Fibroblast of villous mesenchyme (primary cell): ENCODE results near the gene S100B. TPM values are rescaled to one million over a fixed set of nuclear protein-coding genes. Genes with fewer than 3 reads are reported as not detected.

Experiments used
- DNase-seq: peaks from one replicate; pipeline ENCODE4 v3.0.0-alpha.2; 2010; ENCODE audit warnings: low read depth
- H3K4me3 ChIP-seq: 2 replicates; pipeline ENCODE4 v1.5.1; 2011; ENCODE audit warnings: low read depth, mild to moderate bottlenecking, low read length
- CTCF ChIP-seq: IDR thresholded peaks from 2 replicates; pipeline ENCODE4 v1.5.1; 2012; ENCODE audit warnings: low read depth, mild to moderate bottlenecking, low read length; ENCODE audit not compliant: insufficient read depth
- total RNA-seq: library from RNA; depleted of rRNA; stranded (reverse); fragments of >200 nt; gene quantifications from 2 replicates; pipeline ENCODE4 v1.2.3, GENCODE V29; 2012

Gene S100B
- total RNA-seq: not detected in 2 replicates

DNA sequence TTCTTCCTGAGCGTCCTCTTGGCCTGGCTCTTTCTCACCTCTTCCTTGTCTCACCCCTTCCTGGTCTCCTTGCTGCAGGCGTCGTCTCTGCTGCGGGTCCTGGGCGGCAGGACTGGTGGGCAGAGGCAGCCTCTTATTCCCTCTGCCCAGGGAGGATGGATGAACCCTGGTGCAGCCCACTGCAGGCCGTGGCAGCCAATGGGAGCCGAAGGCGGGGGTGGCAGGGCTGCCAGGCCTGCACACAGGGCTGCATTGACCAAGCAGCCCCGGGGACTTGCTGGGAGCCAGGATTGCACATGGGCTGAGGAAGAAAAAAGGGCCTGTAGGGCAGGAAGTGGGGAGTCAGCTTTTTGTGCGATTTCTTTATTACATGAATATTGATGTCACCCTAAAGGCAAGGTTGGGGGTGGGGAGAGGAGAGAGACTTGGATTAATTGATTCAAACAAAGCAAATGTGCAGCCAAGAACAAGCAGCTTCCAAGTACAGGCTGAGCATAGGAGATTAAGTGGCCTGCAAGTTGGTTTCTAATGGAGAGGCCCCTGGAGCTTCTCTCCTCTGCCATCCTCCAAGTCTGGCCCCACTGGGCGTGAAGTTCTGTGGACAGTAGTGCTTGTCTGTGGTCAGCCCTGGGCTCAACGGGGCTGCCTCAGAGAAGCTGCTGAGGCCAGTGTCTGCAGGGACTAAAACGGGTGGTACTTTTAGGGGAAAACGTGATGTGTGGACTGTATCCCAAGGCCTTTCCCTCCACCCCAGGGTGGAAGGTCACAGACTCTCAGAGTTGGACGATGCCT lies at the start of gene S100B:
Gene S100B (minus strand): TSS at position 108 of the 792 bp plus-strand sequence. CDS start 2,667 bp downstream, outside the sequence.
- TF ChIP-seq CTCF: no peak
- H3K4me3 ChIP-seq: no peak within 1 kb of the TSS
- DNase-seq: no peak

DNA sequence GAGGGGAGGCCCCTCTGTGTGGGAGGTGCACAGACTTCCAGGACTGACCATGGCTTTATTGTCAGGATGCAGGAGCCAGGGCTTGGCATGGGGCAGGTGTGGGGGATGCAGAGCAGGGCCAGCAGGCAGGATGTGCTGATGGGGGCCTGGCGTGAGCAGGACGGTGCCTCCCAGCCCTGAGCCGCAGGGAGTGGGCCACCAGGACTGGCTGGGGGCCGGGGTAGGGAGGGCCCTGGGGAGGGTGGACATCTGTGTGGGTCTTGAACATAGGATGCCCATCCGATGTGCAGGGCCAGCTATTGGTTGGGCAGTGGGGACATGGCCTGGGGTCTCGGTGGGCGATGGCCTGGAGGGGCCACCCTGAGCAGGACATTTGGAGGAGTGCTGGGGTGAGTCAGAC lies 46.2 kb upstream of the S100B start:
- DNase-seq: no peak
- no peak for TF ChIP-seq CTCF
- H3K4me3 ChIP-seq: no peak overlapping the region

DNA sequence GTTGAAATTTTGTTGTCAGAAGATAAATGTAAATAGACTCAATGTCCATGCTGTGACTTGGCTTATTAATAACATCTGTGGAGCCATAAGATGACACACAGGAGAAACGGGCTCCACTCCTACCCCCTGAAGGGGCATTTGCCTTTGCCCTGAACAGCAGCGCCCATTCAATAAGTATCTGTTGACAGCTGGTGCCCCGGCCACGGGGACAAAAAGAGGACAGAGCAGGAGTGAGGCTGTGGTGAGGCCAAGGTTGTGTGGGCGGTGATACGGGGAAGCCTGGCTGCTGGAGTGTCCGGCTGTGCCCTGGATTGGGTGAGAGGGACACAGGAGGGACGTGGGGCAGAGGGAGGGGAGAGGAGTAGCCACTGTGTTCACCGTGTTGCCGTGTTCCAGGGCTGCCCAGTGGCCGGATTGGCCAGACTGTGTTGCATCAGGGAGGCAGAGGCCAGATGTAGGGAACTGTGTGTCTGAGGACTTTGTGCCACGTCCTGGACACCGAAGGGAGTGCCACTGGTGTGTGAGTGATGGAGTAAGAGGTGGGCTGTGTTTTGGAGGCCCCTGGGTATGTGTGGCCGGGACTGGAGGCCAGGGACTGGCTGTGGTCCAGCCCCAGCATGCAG lies 45.7 kb upstream of the S100B start:
- no peak for DNase-seq
- no peak for TF ChIP-seq CTCF
- no peak overlapping the region for H3K4me3 ChIP-seq

DNA sequence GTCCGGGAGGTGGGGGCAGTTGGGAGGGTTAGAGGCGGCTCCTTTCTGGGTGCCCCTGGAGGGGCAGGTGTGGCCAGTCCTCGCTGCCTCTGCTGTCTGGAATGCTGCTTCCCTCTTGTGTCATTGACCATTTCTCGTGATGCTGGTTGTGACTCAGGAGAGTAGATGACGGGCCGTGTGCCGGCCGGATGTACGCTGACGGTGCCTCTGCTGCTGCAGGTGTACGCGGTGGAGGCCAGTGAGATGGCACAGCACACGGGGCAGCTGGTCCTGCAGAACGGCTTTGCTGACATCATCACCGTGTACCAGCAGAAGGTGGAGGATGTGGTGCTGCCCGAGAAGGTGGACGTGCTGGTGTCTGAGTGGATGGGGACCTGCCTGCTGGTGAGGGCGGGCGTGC lies 44.5 kb upstream of the S100B start:
- no peak for DNase-seq
- H3K4me3 ChIP-seq: no peak overlapping the region
- TF ChIP-seq CTCF: no peak

DNA sequence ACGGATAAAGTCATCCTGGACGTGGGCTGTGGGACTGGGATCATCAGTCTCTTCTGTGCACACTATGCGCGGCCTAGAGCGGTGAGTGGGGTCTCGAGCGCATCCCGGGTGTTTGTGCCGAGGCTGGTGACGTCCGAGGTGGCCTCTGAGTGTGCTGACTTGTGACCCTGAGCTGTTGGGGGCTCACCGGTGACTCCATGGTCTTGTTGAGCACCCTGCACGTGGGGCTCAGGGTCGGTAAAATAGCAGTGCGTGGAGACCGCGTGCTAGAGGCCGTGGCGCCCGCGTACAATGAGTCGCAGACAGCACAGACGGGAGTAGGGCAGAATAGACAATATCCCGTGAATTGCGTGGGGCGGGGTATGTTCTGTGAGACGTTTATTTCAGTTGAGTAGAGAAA lies 43.7 kb upstream of the S100B start:
- no peak for DNase-seq
- no peak for TF ChIP-seq CTCF
- no peak overlapping the region for H3K4me3 ChIP-seq

DNA sequence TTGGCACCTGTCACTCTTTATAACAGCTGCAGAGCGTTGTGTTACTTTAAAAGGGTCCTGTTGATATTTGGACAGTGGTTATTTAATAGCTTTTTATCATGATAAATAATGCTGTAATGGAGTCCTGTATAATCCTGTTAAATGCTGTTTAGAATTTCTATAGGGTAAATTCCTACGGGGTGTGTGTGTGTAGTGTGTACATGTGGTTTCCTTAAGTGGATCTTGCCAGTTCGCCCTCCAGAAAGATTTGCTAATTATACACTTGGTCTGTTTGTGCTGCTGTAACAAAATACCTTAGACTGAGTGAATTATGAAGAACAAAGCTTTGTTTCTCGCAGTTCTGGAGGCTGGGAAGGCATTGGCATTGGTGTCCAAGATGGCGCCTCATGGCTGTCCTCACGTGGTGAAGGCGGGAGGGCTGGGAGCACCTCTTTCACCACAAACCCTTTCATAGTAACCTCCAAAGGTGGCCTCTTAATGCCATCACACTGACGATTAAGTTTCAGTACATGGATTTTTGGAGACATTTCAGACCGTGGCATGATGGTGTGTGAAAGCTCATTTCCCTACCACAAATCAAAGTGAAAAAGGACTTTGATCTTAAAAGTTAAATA lies 41.8 kb upstream of the S100B start:
- no peak for TF ChIP-seq CTCF
- no peak overlapping the region for H3K4me3 ChIP-seq
- no peak for DNase-seq
